ENCODE results near the gene RLF. TPM values are rescaled to one million over a fixed set of nuclear protein-coding genes. Genes with fewer than 3 reads are reported as not detected.
"Not testable (repeated sequence)": the region's sequence is repeated elsewhere in the genome, so short reads cannot be mapped to it uniquely, and the experiment has no call there.

The RLF gene
- total RNA-seq, 3 donors from 2014 or later = 19.5 to 39.2 (median 25.9) TPM

GRCh38 chr1:40197656-40198055, 36.5 kb downstream of the RLF start:
- no peak for DNase-seq (ENCODE audit: low spot score in 2 of 2)
- intact Hi-C loops (cut with DNase I; ENCODE audit: low total_unique reads) = no loop called here
- H3K4me1 ChIP-seq = no peaks in the 10 kb centered on the region
- no peak overlapping the region for H3K4me3 ChIP-seq
- no peaks in the 10 kb centered on the region for H3K9me3 ChIP-seq
- no peaks in the 10 kb centered on the region for H3K27me3 ChIP-seq
- no peak overlapping the region for H3K27ac ChIP-seq
- TF ChIP-seq CTCF (IDR thresholded peaks at IDR 0.05) (no peak), POLR2A (IDR thresholded peaks at IDR 0.05) (no peak), POLR2AphosphoS5 (IDR thresholded peaks at IDR 0.05) (no peak)
- H3K36me3 ChIP-seq = no peaks in the 10 kb centered on the region

GRCh38 chr1:40199126-40199525, 37.9 kb downstream of the RLF start:
- H3K27ac ChIP-seq = no peak overlapping the region
- no peak overlapping the region for H3K4me3 ChIP-seq
- DNase-seq (ENCODE audit: low spot score in 2 of 2) = no peak
- H3K9me3 ChIP-seq = no peaks in the 10 kb centered on the region
- H3K4me1 ChIP-seq = no peaks in the 10 kb centered on the region
- intact Hi-C loops (cut with DNase I; ENCODE audit: low total_unique reads) = no loop called here
- no peaks in the 10 kb centered on the region for H3K27me3 ChIP-seq
- H3K36me3 ChIP-seq = no peaks in the 10 kb centered on the region
- TF ChIP-seq POLR2A (IDR thresholded peaks at IDR 0.05) = no peak
- no peak for TF ChIP-seq CTCF (IDR thresholded peaks at IDR 0.05)
- TF ChIP-seq POLR2AphosphoS5 (IDR thresholded peaks at IDR 0.05) = no peak

- no peak overlapping the region for H3K27ac ChIP-seq
- DNase-seq (ENCODE audit: low spot score in 2 of 2) = no peak
- no peaks in the 10 kb centered on the region for H3K4me1 ChIP-seq
- H3K4me3 ChIP-seq = no peak overlapping the region
- H3K36me3 ChIP-seq = no peaks in the 10 kb centered on the region
- no peaks in the 10 kb centered on the region for H3K27me3 ChIP-seq
- no peaks in the 10 kb centered on the region for H3K9me3 ChIP-seq
- no peak for TF ChIP-seq POLR2A (IDR thresholded peaks at IDR 0.05)
- TF ChIP-seq CTCF (IDR thresholded peaks at IDR 0.05) = no peak
- TF ChIP-seq POLR2AphosphoS5 (IDR thresholded peaks at IDR 0.05) = no peak
- intact Hi-C loops (cut with DNase I; ENCODE audit: low total_unique reads) = no loop called here
These were observed 43.7 kb downstream of the RLF start for GRCh38 chr1:40204856-40205255.

GRCh38 chr1:40210511-40211204, 49.5 kb downstream of the RLF start:
- H3K4me1 ChIP-seq = no peaks in the 10 kb centered on the region
- H3K9me3 ChIP-seq = no peaks in the 10 kb centered on the region
- no peaks in the 10 kb centered on the region for H3K27me3 ChIP-seq
- TF ChIP-seq POLR2A (IDR thresholded peaks at IDR 0.05) = no peak
- no peak for TF ChIP-seq POLR2AphosphoS5 (IDR thresholded peaks at IDR 0.05)
- no peak for TF ChIP-seq CTCF (IDR thresholded peaks at IDR 0.05)
- no peak overlapping the region for H3K27ac ChIP-seq
- no peak for DNase-seq (ENCODE audit: low spot score in 2 of 2)
- no peak overlapping the region for H3K4me3 ChIP-seq
- intact Hi-C loops (cut with DNase I; ENCODE audit: low total_unique reads) = no loop called here
- no peaks in the 10 kb centered on the region for H3K36me3 ChIP-seq

GRCh38 chr1:40218333-40218732, 57.1 kb downstream of the RLF start:
- intact Hi-C loops (cut with DNase I; ENCODE audit: low total_unique reads) = no loop called here
- no peaks in the 10 kb centered on the region for H3K36me3 ChIP-seq
- no peaks in the 10 kb centered on the region for H3K4me1 ChIP-seq
- no peak overlapping the region for H3K4me3 ChIP-seq
- no peak for TF ChIP-seq POLR2A (IDR thresholded peaks at IDR 0.05)
- no peak for TF ChIP-seq CTCF (IDR thresholded peaks at IDR 0.05)
- no peak for TF ChIP-seq POLR2AphosphoS5 (IDR thresholded peaks at IDR 0.05)
- H3K27ac ChIP-seq = no peak overlapping the region
- no peaks in the 10 kb centered on the region for H3K9me3 ChIP-seq
- DNase-seq (ENCODE audit: low spot score in 2 of 2) = no peak
- H3K27me3 ChIP-seq = no peaks in the 10 kb centered on the region

- H3K27me3 ChIP-seq; H3K4me3 ChIP-seq; DNase-seq (ENCODE audit: low spot score in 2 of 2); H3K9me3 ChIP-seq; H3K4me1 ChIP-seq; H3K27ac ChIP-seq; H3K36me3 ChIP-seq; intact Hi-C loops (cut with DNase I; ENCODE audit: low total_unique reads): not testable (repeated sequence)
These were observed 60.3 kb downstream of the RLF start for GRCh38 chr1:40221471-40221905.
